ENCODE results near the gene REX1BD. TPM values are rescaled to one million over a fixed set of nuclear protein-coding genes. Genes with fewer than 3 reads are reported as not detected.

Gene REX1BD
- total and polyA plus RNA-seq, 2 of the 13 experiments (the other 11 are each of a cell fraction or from before 2014, with no cell fraction given) = 7.5 to 25.4 TPM

- TF ChIP-seq JARID2 (CRISPR knock-in tag; IDR thresholded peaks at IDR 0.05; ENCODE audit: insufficient replicate concordance) (no peak), ZNF576 (CRISPR knock-in tag; IDR thresholded peaks at IDR 0.05) (0 out of 2 replicates have a peak, but pooled peaks have one; percentile 48), MXD4 (CRISPR knock-in tag; IDR thresholded peaks at IDR 0.05) (no peak; the same call in none of the 2 replicates), MXD1 (CRISPR knock-in tag; IDR thresholded peaks at IDR 0.05) (no peak), NCOA2 (CRISPR knock-in tag; IDR thresholded peaks at IDR 0.05) (peak; percentile 41), ZSCAN25 (CRISPR knock-in tag; IDR thresholded peaks at IDR 0.05) (no peak), ZNF329 (CRISPR knock-in tag; IDR thresholded peaks at IDR 0.05; ENCODE audit: low read depth) (no peak), MATR3 (CRISPR knock-in tag; IDR thresholded peaks at IDR 0.05) (no peak), EED (CRISPR knock-in tag; IDR thresholded peaks at IDR 0.05) (peak; percentile 53; the same call in 1 of the 2 replicates), SNAPC4 (CRISPR knock-in tag; IDR thresholded peaks at IDR 0.05) (no peak), NPAS2 (CRISPR knock-in tag; IDR thresholded peaks at IDR 0.05; ENCODE audit: borderline replicate concordance) (no peak), ZNF350 (CRISPR knock-in tag; IDR thresholded peaks at IDR 0.05; ENCODE audit: borderline replicate concordance, low read depth) (peak; percentile 6), FOXA1 (IDR thresholded peaks at IDR 0.05) (no peak), FOXA1 (CRISPR knock-in tag; IDR thresholded peaks at IDR 0.05) (no peak; the same call in 1 of the 2 replicates), CC2D1A (CRISPR knock-in tag; IDR thresholded peaks at IDR 0.05) (no peak)
- TF ChIP-seq, protein P1, sequence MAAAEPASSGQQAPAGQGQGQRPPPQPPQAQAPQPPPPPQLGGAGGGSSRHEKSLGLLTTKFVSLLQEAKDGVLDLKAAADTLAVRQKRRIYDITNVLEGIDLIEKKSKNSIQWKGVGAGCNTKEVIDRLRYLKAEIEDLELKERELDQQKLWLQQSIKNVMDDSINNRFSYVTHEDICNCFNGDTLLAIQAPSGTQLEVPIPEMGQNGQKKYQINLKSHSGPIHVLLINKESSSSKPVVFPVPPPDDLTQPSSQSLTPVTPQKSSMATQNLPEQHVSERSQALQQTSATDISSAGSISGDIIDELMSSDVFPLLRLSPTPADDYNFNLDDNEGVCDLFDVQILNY (CRISPR knock-in tag; conservative IDR thresholded peaks at IDR 0.05) = peak; percentile 64
- TF ChIP-seq, protein P2, sequence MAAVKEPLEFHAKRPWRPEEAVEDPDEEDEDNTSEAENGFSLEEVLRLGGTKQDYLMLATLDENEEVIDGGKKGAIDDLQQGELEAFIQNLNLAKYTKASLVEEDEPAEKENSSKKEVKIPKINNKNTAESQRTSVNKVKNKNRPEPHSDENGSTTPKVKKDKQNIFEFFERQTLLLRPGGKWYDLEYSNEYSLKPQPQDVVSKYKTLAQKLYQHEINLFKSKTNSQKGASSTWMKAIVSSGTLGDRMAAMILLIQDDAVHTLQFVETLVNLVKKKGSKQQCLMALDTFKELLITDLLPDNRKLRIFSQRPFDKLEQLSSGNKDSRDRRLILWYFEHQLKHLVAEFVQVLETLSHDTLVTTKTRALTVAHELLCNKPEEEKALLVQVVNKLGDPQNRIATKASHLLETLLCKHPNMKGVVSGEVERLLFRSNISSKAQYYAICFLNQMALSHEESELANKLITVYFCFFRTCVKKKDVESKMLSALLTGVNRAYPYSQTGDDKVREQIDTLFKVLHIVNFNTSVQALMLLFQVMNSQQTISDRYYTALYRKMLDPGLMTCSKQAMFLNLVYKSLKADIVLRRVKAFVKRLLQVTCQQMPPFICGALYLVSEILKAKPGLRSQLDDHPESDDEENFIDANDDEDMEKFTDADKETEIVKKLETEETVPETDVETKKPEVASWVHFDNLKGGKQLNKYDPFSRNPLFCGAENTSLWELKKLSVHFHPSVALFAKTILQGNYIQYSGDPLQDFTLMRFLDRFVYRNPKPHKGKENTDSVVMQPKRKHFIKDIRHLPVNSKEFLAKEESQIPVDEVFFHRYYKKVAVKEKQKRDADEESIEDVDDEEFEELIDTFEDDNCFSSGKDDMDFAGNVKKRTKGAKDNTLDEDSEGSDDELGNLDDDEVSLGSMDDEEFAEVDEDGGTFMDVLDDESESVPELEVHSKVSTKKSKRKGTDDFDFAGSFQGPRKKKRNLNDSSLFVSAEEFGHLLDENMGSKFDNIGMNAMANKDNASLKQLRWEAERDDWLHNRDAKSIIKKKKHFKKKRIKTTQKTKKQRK (IDR thresholded peaks at IDR 0.05; ENCODE audit: low read length) = no peak
Measured at GRCh38 chr19:18588611-18589379, at the start of gene REX1BD (continued).
